H1 (cell line): ENCODE measurements around the gene ULBP3. TPM values are rescaled to one million over a fixed set of nuclear protein-coding genes. Genes with fewer than 3 reads are reported as not detected.

Experiments
- ATF3 ChIP-seq: IDR thresholded peaks from 2 replicates; pipeline ENCODE4 v1.6.1; 2011; ENCODE audit warnings: low read depth, mild to moderate bottlenecking, low read length; ENCODE audit not compliant: insufficient read depth
- CTCF ChIP-seq, 3 experiments: IDR thresholded peaks; 1 replicate in 2 of 3; 2 replicates in 1 of 3; pipeline versions ENCODE4 v1.5.1 to v1.6.1; 2011; ENCODE audit warnings: low read length in 3 of 3, mild to moderate bottlenecking in 3 of 3, inconsistent platforms in 2 of 3, low read depth in 1 of 3, moderate library complexity in 1 of 3; ENCODE audit not compliant: insufficient read depth in 1 of 3; ENCODE audit errors: control extremely low read depth in 1 of 3
- RNF2 ChIP-seq: fragments of 200-900, 300-1000 bp; sonication (generic); IDR thresholded peaks from 2 replicates; pipeline ENCODE4 v1.7.1; 2016; ENCODE audit warnings: borderline replicate concordance, low read depth, mild to moderate bottlenecking, antibody characterized with exemption, low read length; ENCODE audit not compliant: poor library complexity, severe bottlenecking; ENCODE audit errors: missing control alignments
- RXRA ChIP-seq: IDR thresholded peaks from 2 replicates; pipeline ENCODE4 v1.6.1; 2011; ENCODE audit warnings: low read depth, mild to moderate bottlenecking, low read length, moderate library complexity; ENCODE audit not compliant: insufficient read depth
- SIX5 ChIP-seq: IDR thresholded peaks from 2 replicates; pipeline ENCODE4 v1.6.1; 2011; ENCODE audit warnings: mild to moderate bottlenecking, low read depth, low read length
- TEAD4 ChIP-seq: IDR thresholded peaks from 2 replicates; pipeline ENCODE4 v1.6.1; 2012; ENCODE audit warnings: low read depth, low read length, inconsistent platforms, mixed read lengths
- polyA plus RNA-seq, 7 experiments: library from polyadenylated mRNA; depleted of rRNA in 3 of 7; stranded (reverse) in 5 of 7; unstranded in 2 of 7; fragments of >200 nt in 5 of 7; fragments of 200-250 nt in 2 of 7; gene quantifications; 1 replicate in 5 of 7; 2 replicates in 1 of 7; 4 replicates in 1 of 7; pipeline versions ENCODE4 v1.2.1 to v1.2.3, GENCODE V29; 2011 to 2013; ENCODE audit warnings: missing spikeins in 2 of 7, mixed read lengths in 2 of 7
- total RNA-seq: library from RNA; stranded (reverse); fragmentation: NEBNext Ultra II Directional; extraction: Animal tissue kit (Norgen Biotek cat#: 25700); gene quantifications from 2 replicates; pipeline ENCODE4 v1.2.1, GENCODE V29; 2021

ULBP3 gene
- total and polyA plus RNA-seq, 2 of the 8 experiments (the other 6 are each of a cell fraction or from before 2014, with no cell fraction given): 1.9 to 4.2 TPM

DNA sequence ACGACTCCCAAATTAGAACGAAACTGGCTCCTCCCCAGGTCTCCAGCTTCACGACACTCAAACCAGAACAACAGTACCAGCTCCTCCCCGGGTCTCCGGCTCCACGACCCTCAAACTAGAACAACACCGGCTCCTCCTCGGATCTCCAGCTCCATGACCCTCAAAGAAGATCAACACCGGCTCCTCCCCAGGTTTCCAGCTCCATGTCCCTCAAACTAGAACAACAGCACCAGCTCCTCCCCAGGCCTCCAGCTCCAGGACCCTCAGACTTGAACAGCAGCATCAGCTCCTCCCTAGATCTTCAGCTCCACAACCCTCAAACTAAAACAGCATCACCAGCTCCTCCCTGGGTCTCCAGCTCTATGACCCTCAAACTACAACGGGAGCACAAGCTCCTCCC, 13.8 kb downstream of the ULBP3 start (continued):
- no peak for TF ChIP-seq CTCF (IDR thresholded peaks at IDR 0.05; ENCODE audit: control extremely low read depth in 1 of 3, insufficient read depth in 1 of 3, low read depth in 1 of 3, low read length in 3 of 3)
- no peak for TF ChIP-seq SIX5
- TF ChIP-seq ATF3: no peak
- no peak for TF ChIP-seq RNF2
- no peak for TF ChIP-seq RXRA
- no peak for TF ChIP-seq TEAD4
- TF ChIP-seq, all 59 proteins: peak for 0
